ENCODE results near the gene JSRP1. TPM values are rescaled to one million over a fixed set of nuclear protein-coding genes. Genes with fewer than 3 reads are reported as not detected.

The JSRP1 gene
- total RNA-seq, 4 donors from 2014 or later = 1.5 TPM; not detected in 3

GRCh38 chr19:2215281-2215751 lies 40.9 kb downstream of the JSRP1 start:
- 73 to 77% methylated on average over 2 to 16 of the region's 31 CpGs for WGBS, 2 donors
- intact Hi-C loops (cut with DNase I) = no loop called here
- no peak overlapping the region for H3K27ac ChIP-seq
- peaks cover 6 to 34% (median 9%) of the 10 kb centered on the region in 3 donors for H3K4me1 ChIP-seq
- no peak for TF ChIP-seq POLR2A (IDR thresholded peaks at IDR 0.05)
- no peak for TF ChIP-seq CTCF (IDR thresholded peaks at IDR 0.05)
- H3K27me3 ChIP-seq = no peaks in the 10 kb centered on the region
- H3K4me3 ChIP-seq = no peak overlapping the region
- peaks cover 46 to 100% (median 62%) of the 10 kb centered on the region in 3 donors for H3K36me3 ChIP-seq
- H3K9me3 ChIP-seq = no peaks in the 10 kb centered on the region
- DNase-seq = no peak

- Histone ChIP-seq H3K27me3 (no peaks in the 10 kb centered on the region), H3K27ac (peak overlapping the region in 3 of 4 donors; percentile 70 to 84 (median 79)), H3K36me3 (peaks cover 47 to 100% (median 58%) of the 10 kb centered on the region in 3 donors), H3K9me3 (no peaks in the 10 kb centered on the region), H3K4me1 (peaks cover 6 to 34% (median 9%) of the 10 kb centered on the region in 3 donors), H3K4me3 (no peak overlapping the region)
- TF ChIP-seq CTCF (IDR thresholded peaks at IDR 0.05) = no peak
- TF ChIP-seq POLR2A (IDR thresholded peaks at IDR 0.05) = no peak
- 85 to 93% methylated on average over 5 to 8 of the region's 17 CpGs for WGBS, 2 donors
- intact Hi-C loops (cut with DNase I) = no loop called here
- DNase-seq = no peak
These were observed 42.0 kb downstream of the JSRP1 start for GRCh38 chr19:2214251-2214650.

GRCh38 chr19:2213799-2214198 lies 42.4 kb downstream of the JSRP1 start:
- no peak overlapping the region for H3K4me3 ChIP-seq
- TF ChIP-seq CTCF (IDR thresholded peaks at IDR 0.05) (no peak), POLR2A (IDR thresholded peaks at IDR 0.05) (no peak)
- no peaks in the 10 kb centered on the region for H3K27me3 ChIP-seq
- H3K9me3 ChIP-seq = no peaks in the 10 kb centered on the region
- peaks cover 45 to 99% (median 58%) of the 10 kb centered on the region in 3 donors for H3K36me3 ChIP-seq
- peaks cover 8 to 36% (median 10%) of the 10 kb centered on the region in 3 donors for H3K4me1 ChIP-seq
- intact Hi-C loops (cut with DNase I) = no loop called here
- 55 to 79% methylated on average over 10 to 13 of the region's 26 CpGs for WGBS, 2 donors
- peak overlapping the region; percentile 69 to 84 (median 74) for H3K27ac ChIP-seq
- DNase-seq = no peak

- intact Hi-C loops (cut with DNase I) = no loop called here
- no peaks in the 10 kb centered on the region for H3K27me3 ChIP-seq
- peak overlapping the region; percentile 69 to 84 (median 74) for H3K27ac ChIP-seq
- H3K36me3 ChIP-seq = peaks cover 42 to 99% (median 61%) of the 10 kb centered on the region in 3 donors
- no peak overlapping the region for H3K4me3 ChIP-seq
- H3K4me1 ChIP-seq = peaks cover 15 to 43% (median 16%) of the 10 kb centered on the region in 3 donors
- DNase-seq = no peak
- H3K9me3 ChIP-seq = no peaks in the 10 kb centered on the region
- TF ChIP-seq POLR2A (IDR thresholded peaks at IDR 0.05) = no peak
- TF ChIP-seq CTCF (IDR thresholded peaks at IDR 0.05) = no peak
- WGBS, 2 donors = 84 to 86% methylated on average over 4 to 7 of the region's 21 CpGs
These were observed 43.1 kb downstream of the JSRP1 start for GRCh38 chr19:2212861-2213711.

All from esophagus squamous epithelium (tissue), 5 donors.